Caco-2 (cell line): ENCODE results near the gene HDHD3. TPM values are rescaled to one million over a fixed set of nuclear protein-coding genes. Genes with fewer than 3 reads are reported as not detected.

ENCODE experiments used
- Bru-seq: library from RNA; stranded (reverse); fragments of 400-500 nt; gene quantifications from one replicate; lab custom pipeline; 2021; lab: Mats Ljungman, UMichigan
- BruChase-seq, 2 experiments: library from RNA; stranded (reverse); fragments of 400-500 nt; gene quantifications; one replicate each; lab custom pipeline; 2021; lab: Mats Ljungman, UMichigan
- BruUV-seq: library from RNA; stranded (reverse); fragments of 400-500 nt; replicated peaks from 2 replicates; lab custom pipeline; 2021; lab: Mats Ljungman, UMichigan
- CTCF ChIA-PET: fragments of 300-600 bp; sonication (Branson Sonifier 250); formaldehyde crosslinking; loops from one replicate; lab custom pipeline; 2022; ENCODE audit warnings: antibody characterized with exemption; lab: Charles Lee
- POLR2A ChIA-PET: fragments of 300-600 bp; sonication (Branson Sonifier 250); formaldehyde crosslinking; loops from one replicate; lab custom pipeline; 2022; ENCODE audit warnings: antibody characterized with exemption; lab: Charles Lee
- DNase-seq, 2 experiments: peaks; one replicate each; pipeline versions ENCODE4 v3.0.0 to v3.0.0-alpha.2; 2020 to 2022
- H3K27me3 ChIP-seq: replicated peaks from 2 replicates; pipeline ENCODE4 v1.6.0; 2011; ENCODE audit warnings: low read length; ENCODE audit not compliant: control insufficient read depth, insufficient read depth
- H3K36me3 ChIP-seq: 2 replicates; pipeline ENCODE4 v1.5.1; 2011; ENCODE audit warnings: low read length; ENCODE audit not compliant: control insufficient read depth, insufficient read depth
- H3K4me1 ChIP-seq: fragments of 250-450 bp; sonication (Bioruptor Pico); 2 replicates; pipeline ENCODE4 v1.5.1; 2020; ENCODE audit warnings: mild to moderate bottlenecking
- H3K4me3 ChIP-seq: 2 replicates; pipeline ENCODE4 v1.5.1; 2011; ENCODE audit warnings: low read depth, mild to moderate bottlenecking, control low read depth, low read length
- H3K9me3 ChIP-seq: fragments of 250-450 bp; sonication (Bioruptor Pico); 2 replicates; pipeline ENCODE4 v1.5.1; 2020; ENCODE audit warnings: mild to moderate bottlenecking, moderate library complexity
- H3K27ac Mint-ChIP-seq: one replicate; pipeline ENCODE4 v1.8.0; 2022; ENCODE audit warnings: mixed read lengths; ENCODE audit not compliant: unreplicated experiment
- H3K27me3 Mint-ChIP-seq: one replicate; pipeline ENCODE4 v1.8.0; 2022; ENCODE audit warnings: mixed read lengths; ENCODE audit not compliant: insufficient read depth, unreplicated experiment
- H3K36me3 Mint-ChIP-seq: one replicate; pipeline ENCODE4 v1.8.0; 2022; ENCODE audit warnings: mild to moderate bottlenecking, mixed read lengths; ENCODE audit not compliant: insufficient read depth, unreplicated experiment
- H3K4me1 Mint-ChIP-seq: one replicate; pipeline ENCODE4 v1.8.0; 2022; ENCODE audit warnings: low read depth, mixed read lengths; ENCODE audit not compliant: unreplicated experiment
- H3K4me3 Mint-ChIP-seq: one replicate; pipeline ENCODE4 v1.8.0; 2022; ENCODE audit warnings: mild to moderate bottlenecking, moderate library complexity, mixed read lengths; ENCODE audit not compliant: unreplicated experiment
- H3K9me3 Mint-ChIP-seq: one replicate; pipeline ENCODE4 v1.8.0; 2022; ENCODE audit warnings: mixed read lengths; ENCODE audit not compliant: unreplicated experiment
- intact Hi-C: fragments of 100-400 bp; cut with micrococcal nuclease; formaldehyde crosslinking; loops from one replicate; pipeline ENCODE4 v1.10.0; 2022; ENCODE audit not compliant: unreplicated experiment
- long read RNA-seq: library from polyadenylated mRNA; stranded (forward); transcript quantifications from one replicate; pipeline ENCODE4 v2.0.0, GENCODE V29; 2022
- total RNA-seq: library from RNA; stranded (reverse); gene quantifications from 2 replicates; pipeline ENCODE4 v1.2.3, GENCODE V29; 2022
- TF ChIP-seq, protein P1 (sequence below), 2 experiments: fragments of 200-600 bp in 1 of 2; IDR thresholded peaks; 1 replicate in 1 of 2; 2 replicates in 1 of 2; pipeline versions ENCODE4 v1.5.1 to v1.8.0; 2011 to 2022; ENCODE audit warnings: antibody characterized with exemption in 1 of 2, control low read depth in 1 of 2, inconsistent platforms in 1 of 2, low read depth in 1 of 2, low read length in 1 of 2, mild to moderate bottlenecking in 1 of 2, moderate library complexity in 1 of 2; ENCODE audit not compliant: insufficient read depth in 1 of 2, severe bottlenecking in 1 of 2, unreplicated experiment in 1 of 2

HDHD3 gene, protein sequence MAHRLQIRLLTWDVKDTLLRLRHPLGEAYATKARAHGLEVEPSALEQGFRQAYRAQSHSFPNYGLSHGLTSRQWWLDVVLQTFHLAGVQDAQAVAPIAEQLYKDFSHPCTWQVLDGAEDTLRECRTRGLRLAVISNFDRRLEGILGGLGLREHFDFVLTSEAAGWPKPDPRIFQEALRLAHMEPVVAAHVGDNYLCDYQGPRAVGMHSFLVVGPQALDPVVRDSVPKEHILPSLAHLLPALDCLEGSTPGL
- total RNA-seq (60.9 and 64.9 TPM in 2 replicates), Bru-seq, nascent RNA (percentile 94 among the genes with signal in this experiment), BruChase-seq, experiment 1, labeled RNA remaining after a 2-hour chase (percentile 94 among the genes with signal in this experiment), BruChase-seq, experiment 2, labeled RNA remaining after a 6-hour chase (percentile 82 among the genes with signal in this experiment)
- long read RNA-seq, transcript HDHD3-202 (3 exons, 1,497 nt) = major isoform, 35 of 57 reads
- long read RNA-seq, transcript HDHD3-203 (3 exons, 913 nt) = minor isoform, 12 of 57 reads
- long read RNA-seq, partial matches to known transcripts = 0 of 57 reads
- long read RNA-seq, other reads (novel, unspliced or antisense) = 7 of 57 reads

DNA sequence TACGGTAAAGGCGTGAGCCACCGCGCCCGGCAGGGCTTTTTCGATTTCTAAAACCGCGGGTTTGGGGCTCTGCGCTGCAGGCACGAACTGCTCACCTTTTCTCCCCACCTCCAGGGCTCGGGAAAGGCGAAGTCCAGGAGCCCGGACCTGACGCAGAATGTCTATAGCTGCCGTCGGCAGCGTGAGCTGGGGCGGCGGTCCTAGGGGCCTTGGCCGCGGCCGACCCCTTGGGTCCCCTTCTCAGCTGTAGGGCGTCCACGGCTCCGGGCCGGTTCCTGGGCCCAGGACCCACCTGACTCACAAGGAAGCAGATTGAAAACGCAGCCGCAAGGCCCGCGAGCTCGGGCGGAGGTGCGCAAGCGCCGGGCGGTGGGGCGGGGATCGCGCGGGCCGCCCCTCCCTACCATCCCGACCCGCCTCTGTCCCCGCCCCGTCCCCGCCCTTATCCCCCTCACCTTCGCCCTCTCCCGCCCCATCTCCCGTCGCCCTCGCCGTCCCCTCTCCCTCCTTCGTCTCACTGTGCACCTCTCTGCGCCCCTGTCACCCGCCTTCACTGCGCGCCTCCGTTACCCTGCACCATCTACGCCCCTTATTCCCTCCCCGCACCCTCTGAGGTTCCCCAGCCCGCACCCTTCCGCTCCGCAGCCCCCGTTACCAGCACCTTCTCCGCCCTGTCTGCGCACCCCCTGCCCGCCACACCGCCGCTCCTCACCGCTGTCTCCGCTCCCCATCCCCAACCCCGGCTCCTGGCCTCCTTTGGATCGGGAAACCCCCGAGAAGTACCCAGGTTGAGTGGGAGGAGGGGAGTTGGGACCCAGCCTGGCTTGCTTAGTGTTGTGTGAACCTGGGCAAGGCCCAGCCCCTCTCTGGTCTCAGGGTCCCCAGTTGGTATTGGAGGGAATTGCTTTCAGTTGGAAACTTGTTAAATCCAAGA lies at the start of gene HDHD3:
HDHD3 (minus strand) TSS at position 353 of the 934 bp plus-strand sequence. CDS start 2,632 bp downstream, outside the sequence.
- BruUV-seq = TSS peak; percentile 69
- H3K9me3 ChIP-seq = no peaks in the 10 kb centered on the region
- ChIA-PET CTCF (interaction anchor here (0.7 to 1.8 kb wide), 4 partner anchors 11 to 28 kb away, joined by 5 to 7 read pairs (median 6); partner anchors contain the start of genes ALAD and BSPRY), POLR2A (interaction anchor here (0.6 to 1.5 kb wide), 4 partner anchors 24 to 271 kb away, joined by 4 to 16 read pairs (median 4); partner anchors contain the start of genes ALAD, C9orf43 and POLE3)
- TF ChIP-seq, protein P1, sequence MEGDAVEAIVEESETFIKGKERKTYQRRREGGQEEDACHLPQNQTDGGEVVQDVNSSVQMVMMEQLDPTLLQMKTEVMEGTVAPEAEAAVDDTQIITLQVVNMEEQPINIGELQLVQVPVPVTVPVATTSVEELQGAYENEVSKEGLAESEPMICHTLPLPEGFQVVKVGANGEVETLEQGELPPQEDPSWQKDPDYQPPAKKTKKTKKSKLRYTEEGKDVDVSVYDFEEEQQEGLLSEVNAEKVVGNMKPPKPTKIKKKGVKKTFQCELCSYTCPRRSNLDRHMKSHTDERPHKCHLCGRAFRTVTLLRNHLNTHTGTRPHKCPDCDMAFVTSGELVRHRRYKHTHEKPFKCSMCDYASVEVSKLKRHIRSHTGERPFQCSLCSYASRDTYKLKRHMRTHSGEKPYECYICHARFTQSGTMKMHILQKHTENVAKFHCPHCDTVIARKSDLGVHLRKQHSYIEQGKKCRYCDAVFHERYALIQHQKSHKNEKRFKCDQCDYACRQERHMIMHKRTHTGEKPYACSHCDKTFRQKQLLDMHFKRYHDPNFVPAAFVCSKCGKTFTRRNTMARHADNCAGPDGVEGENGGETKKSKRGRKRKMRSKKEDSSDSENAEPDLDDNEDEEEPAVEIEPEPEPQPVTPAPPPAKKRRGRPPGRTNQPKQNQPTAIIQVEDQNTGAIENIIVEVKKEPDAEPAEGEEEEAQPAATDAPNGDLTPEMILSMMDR (IDR thresholded peaks at IDR 0.05; ENCODE audit: insufficient read depth in 1 of 2, low read depth in 1 of 2, low read length in 1 of 2, severe bottlenecking in 1 of 2, unreplicated experiment in 1 of 2) = no peak
- no peaks in the 10 kb centered on the region for H3K27me3 ChIP-seq
- H3K27me3 Mint-ChIP-seq = no peaks in the 10 kb centered on the region
- peak; percentile 82 to 87 for DNase-seq
- no peaks in the 10 kb centered on the region for H3K9me3 Mint-ChIP-seq
- H3K4me1 ChIP-seq = peaks cover 51% of the 10 kb centered on the region
- H3K36me3 Mint-ChIP-seq = peaks cover 47% of the 10 kb centered on the region
- H3K4me1 Mint-ChIP-seq = peaks cover 26% of the 10 kb centered on the region
- H3K4me3 Mint-ChIP-seq = peak within 1 kb of the TSS; percentile 77
- peak within 1 kb of the TSS; percentile 96 for H3K4me3 ChIP-seq
- intact Hi-C loops = loop anchor here (1.0 kb wide), 2 partner anchors 24 to 33 kb away; partner anchors contain the start of genes ALAD, C9orf43 and POLE3
- H3K36me3 ChIP-seq = peaks cover 10% of the 10 kb centered on the region
- H3K27ac Mint-ChIP-seq = peak within 1 kb of the TSS; percentile 86

DNA sequence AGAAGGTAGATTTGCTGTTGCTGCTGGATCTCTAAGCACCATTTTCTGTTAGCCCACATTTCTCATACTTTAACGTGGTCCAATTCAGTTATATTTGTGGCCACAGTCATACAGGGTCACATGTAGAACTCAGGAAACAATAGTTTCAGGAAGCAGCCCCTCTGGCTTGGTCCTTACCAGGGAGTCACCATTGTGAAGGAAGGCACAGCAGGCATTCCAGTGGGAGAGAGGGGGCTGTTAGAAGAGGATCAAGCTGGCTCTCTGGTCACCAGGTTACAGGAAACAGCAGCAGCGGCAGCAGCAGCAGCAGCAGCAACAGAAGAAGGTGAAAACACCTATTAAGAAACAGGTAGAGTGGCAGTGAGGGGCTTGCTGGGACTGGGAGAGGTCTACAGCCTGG lies 48.3 kb upstream of the HDHD3 start:
- Histone ChIP-seq H3K27me3 (no peaks in the 10 kb centered on the region), H3K4me3 (no peak overlapping the region), H3K4me1 (no peaks in the 10 kb centered on the region), H3K36me3 (no peaks in the 10 kb centered on the region), H3K9me3 (no peaks in the 10 kb centered on the region)
- Mint-ChIP-seq H3K27ac (no peak overlapping the region), H3K27me3 (no peaks in the 10 kb centered on the region), H3K4me3 (no peak overlapping the region), H3K36me3 (no peaks in the 10 kb centered on the region), H3K4me1 (no peaks in the 10 kb centered on the region), H3K9me3 (no peaks in the 10 kb centered on the region)
- CTCF ChIA-PET = no interaction called here
- POLR2A ChIA-PET = no interaction called here
- BruUV-seq = no TSS peak
- DNase-seq = no peak
- TF ChIP-seq, protein P1 (IDR thresholded peaks at IDR 0.05; ENCODE audit: insufficient read depth in 1 of 2, low read depth in 1 of 2, low read length in 1 of 2, severe bottlenecking in 1 of 2, unreplicated experiment in 1 of 2) = no peak
- intact Hi-C loops = no loop called here
